Loucy (cell line): ENCODE data around the gene CXCR1.

Experiments
- H2AFZ ChIP-seq: fragments of 200-600 bp; sonication (generic); 2 replicates; pipeline ENCODE4 v1.6.0; 2016; ENCODE audit warnings: antibody characterized with exemption, mild to moderate bottlenecking, low read length, moderate library complexity
- H3F3A ChIP-seq: fragments of 200-600 bp; 2 replicates; pipeline ENCODE4 v1.6.0; 2016; ENCODE audit warnings: antibody characterized with exemption, low read depth, mild to moderate bottlenecking
- H3K27me3 ChIP-seq: fragments of 200-600 bp; sonication (generic); 2 replicates; pipeline ENCODE4 v1.6.1; 2014; ENCODE audit warnings: low read length, mild to moderate bottlenecking; ENCODE audit not compliant: insufficient read depth, poor library complexity, severe bottlenecking
- H3K36me3 ChIP-seq: fragments of 200-600 bp; sonication (generic); 2 replicates; pipeline ENCODE4 v1.6.1; 2016; ENCODE audit warnings: low read length; ENCODE audit not compliant: insufficient read depth
- H3K4me1 ChIP-seq: fragments of 200-600 bp; sonication (generic); 2 replicates; pipeline ENCODE4 v1.5.1; 2014; ENCODE audit warnings: low read length, mild to moderate bottlenecking; ENCODE audit not compliant: insufficient read depth, poor library complexity, severe bottlenecking
- H3K4me2 ChIP-seq: fragments of 200-600 bp; sonication (generic); 2 replicates; pipeline ENCODE4 v1.6.0; 2014; ENCODE audit warnings: antibody characterized with exemption, low read length, low read depth, mild to moderate bottlenecking; ENCODE audit not compliant: poor library complexity, severe bottlenecking
- H3K4me3 ChIP-seq: fragments of 200-600 bp; sonication (generic); 2 replicates; pipeline ENCODE4 v1.5.1; 2014; ENCODE audit warnings: low read length, mild to moderate bottlenecking, mixed read lengths; ENCODE audit not compliant: poor library complexity, severe bottlenecking
- H3K79me2 ChIP-seq: fragments of 200-600 bp; sonication (generic); 2 replicates; pipeline ENCODE4 v1.6.1; 2014; ENCODE audit warnings: low read length; ENCODE audit not compliant: insufficient read depth
- H3K9ac ChIP-seq: fragments of 200-600 bp; sonication (generic); 2 replicates; pipeline ENCODE4 v1.6.0; 2014; ENCODE audit warnings: mild to moderate bottlenecking, low read depth, low read length, moderate library complexity; ENCODE audit not compliant: poor library complexity, severe bottlenecking
- H3K9me2 ChIP-seq: fragments of 200-600 bp; sonication (generic); replicated peaks from 2 replicates; pipeline ENCODE4 v1.6.1; 2016; ENCODE audit warnings: low read depth, low read length, mixed read lengths
- H3K9me3 ChIP-seq: fragments of 200-600 bp; sonication (generic); 2 replicates; pipeline ENCODE4 v1.6.1; 2014; ENCODE audit warnings: mild to moderate bottlenecking, antibody characterized with exemption, low read length, low read depth; ENCODE audit not compliant: insufficient read depth
- H4K20me1 ChIP-seq: fragments of 200-600 bp; sonication (generic); 2 replicates; pipeline ENCODE4 v1.6.0; 2014; ENCODE audit warnings: antibody characterized with exemption, low read length, mild to moderate bottlenecking; ENCODE audit not compliant: insufficient read depth, poor library complexity, severe bottlenecking
- CTCF ChIP-seq: fragments of 200-600 bp; sonication (generic); conservative IDR thresholded peaks from 2 replicates; pipeline ENCODE4 v1.5.1; 2014; ENCODE audit warnings: mild to moderate bottlenecking, antibody characterized with exemption, low read length
- EZH2phosphoT487 ChIP-seq: fragments of 200-600 bp; IDR thresholded peaks from 2 replicates; pipeline ENCODE4 v1.6.1; 2018; ENCODE audit warnings: antibody characterized with exemption, mild to moderate bottlenecking, moderate library complexity, borderline replicate concordance

The CXCR1 gene

GRCh38 chr2:218130822-218131221 lies 35.9 kb downstream of the CXCR1 start:
- H3K36me3 ChIP-seq = no peaks in the 10 kb centered on the region
- no peak overlapping the region for H3K4me3 ChIP-seq
- H3K27me3 ChIP-seq = no peaks in the 10 kb centered on the region
- no peaks in the 10 kb centered on the region for H3K4me1 ChIP-seq
- H3K9ac ChIP-seq = no peak overlapping the region
- TF ChIP-seq CTCF (no peak), EZH2phosphoT487 (no peak)
- no peaks in the 10 kb centered on the region for H3F3A ChIP-seq
- H4K20me1 ChIP-seq = no peaks in the 10 kb centered on the region
- no peaks in the 10 kb centered on the region for H3K9me2 ChIP-seq
- H2AFZ ChIP-seq = no peak overlapping the region
- H3K4me2 ChIP-seq = no peak overlapping the region
- no peaks in the 10 kb centered on the region for H3K9me3 ChIP-seq
- no peaks in the 10 kb centered on the region for H3K79me2 ChIP-seq

- Histone ChIP-seq H4K20me1 (no peaks in the 10 kb centered on the region), H3K4me1 (no peaks in the 10 kb centered on the region), H3K9me2 (no peaks in the 10 kb centered on the region), H3K79me2 (no peaks in the 10 kb centered on the region), H2AFZ (no peak overlapping the region), H3K9ac (no peak overlapping the region), H3K4me2 (no peak overlapping the region), H3K27me3 (no peaks in the 10 kb centered on the region), H3F3A (no peaks in the 10 kb centered on the region), H3K4me3 (no peak overlapping the region), H3K9me3 (no peaks in the 10 kb centered on the region), H3K36me3 (no peaks in the 10 kb centered on the region)
- TF ChIP-seq CTCF = no peak
- TF ChIP-seq EZH2phosphoT487 = no peak
Measured at GRCh38 chr2:218130377-218130776, 36.4 kb downstream of the CXCR1 start.

- no peak overlapping the region for H3K4me3 ChIP-seq
- no peak overlapping the region for H2AFZ ChIP-seq
- no peaks in the 10 kb centered on the region for H3F3A ChIP-seq
- H3K27me3 ChIP-seq = no peaks in the 10 kb centered on the region
- H3K9ac ChIP-seq = no peak overlapping the region
- H3K79me2 ChIP-seq = no peaks in the 10 kb centered on the region
- H3K36me3 ChIP-seq = no peaks in the 10 kb centered on the region
- no peaks in the 10 kb centered on the region for H4K20me1 ChIP-seq
- H3K9me2 ChIP-seq = no peaks in the 10 kb centered on the region
- no peaks in the 10 kb centered on the region for H3K4me1 ChIP-seq
- TF ChIP-seq EZH2phosphoT487 (no peak), CTCF (no peak)
- H3K9me3 ChIP-seq = no peaks in the 10 kb centered on the region
- H3K4me2 ChIP-seq = no peak overlapping the region
Measured at GRCh38 chr2:218129458-218130135, 37.2 kb downstream of the CXCR1 start.
